ENCODE results near the gene TMEM185B.
"Not testable (repeated sequence)": the region's sequence is repeated elsewhere in the genome, so short reads cannot be mapped to it uniquely, and the experiment has no call there.

The TMEM185B gene

DNA sequence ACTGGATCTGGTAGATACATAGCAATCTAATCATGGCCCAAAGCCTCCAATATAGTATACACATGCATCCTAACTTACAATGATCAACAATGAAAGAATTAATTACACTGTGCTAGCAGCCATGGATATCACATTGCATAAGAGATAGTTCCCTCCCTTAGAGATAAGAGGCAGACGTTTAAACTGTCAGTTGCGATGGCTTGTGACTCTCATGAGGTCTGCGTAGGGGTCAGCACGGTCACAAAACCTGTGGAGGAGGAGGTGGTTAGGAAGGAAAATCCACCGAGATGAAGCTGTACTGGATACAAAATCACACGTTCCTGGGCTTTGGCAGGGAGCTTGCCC, 28.7 kb upstream of the TMEM185B start:
- peak overlapping the region; percentile 62 for H3K4me3 ChIP-seq (ENCODE audit: low read depth, low read length)

DNA sequence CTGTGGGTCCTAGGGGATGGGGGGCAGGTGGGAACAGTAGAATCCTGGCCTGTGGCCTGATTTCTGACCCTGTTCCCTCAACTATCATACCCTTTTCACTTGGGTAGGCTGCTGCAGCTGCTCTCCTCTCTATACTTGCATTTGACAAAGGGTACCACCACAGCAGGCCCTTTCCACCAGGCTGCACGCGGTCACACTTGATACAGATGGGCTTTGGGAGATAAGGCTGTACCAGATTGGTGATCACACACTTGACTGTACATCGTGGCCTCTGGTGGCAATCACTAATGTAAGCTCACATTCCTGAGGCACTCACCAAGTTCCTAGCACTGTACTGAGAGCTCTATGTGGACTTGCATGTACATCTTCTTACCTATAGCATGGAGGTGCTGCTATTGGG, 27.9 kb upstream of the TMEM185B start:
- no peak overlapping the region for H3K4me3 ChIP-seq (ENCODE audit: low read depth, low read length)

DNA sequence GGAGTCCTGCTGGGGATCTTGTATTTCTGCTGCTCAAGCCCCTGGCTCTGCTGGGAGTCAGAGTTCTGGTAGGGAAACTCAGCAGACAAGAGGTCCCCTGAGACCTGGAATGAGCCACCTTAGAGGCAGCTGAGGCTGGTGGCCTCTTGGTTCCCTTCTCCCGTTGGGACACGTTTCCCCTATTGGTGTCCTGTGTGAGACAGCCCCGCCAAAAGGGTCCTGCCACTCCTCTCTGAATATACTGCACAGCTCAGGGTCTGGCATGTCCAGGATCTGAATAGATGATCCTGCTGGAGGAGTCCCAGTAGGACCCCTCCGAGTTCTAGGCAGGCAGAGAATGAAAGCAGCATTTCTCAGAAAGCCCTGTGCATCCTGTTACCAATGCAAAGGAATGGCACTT, 27.4 kb upstream of the TMEM185B start:
- H3K4me3 ChIP-seq (ENCODE audit: low read depth, low read length) = no peak overlapping the region

DNA sequence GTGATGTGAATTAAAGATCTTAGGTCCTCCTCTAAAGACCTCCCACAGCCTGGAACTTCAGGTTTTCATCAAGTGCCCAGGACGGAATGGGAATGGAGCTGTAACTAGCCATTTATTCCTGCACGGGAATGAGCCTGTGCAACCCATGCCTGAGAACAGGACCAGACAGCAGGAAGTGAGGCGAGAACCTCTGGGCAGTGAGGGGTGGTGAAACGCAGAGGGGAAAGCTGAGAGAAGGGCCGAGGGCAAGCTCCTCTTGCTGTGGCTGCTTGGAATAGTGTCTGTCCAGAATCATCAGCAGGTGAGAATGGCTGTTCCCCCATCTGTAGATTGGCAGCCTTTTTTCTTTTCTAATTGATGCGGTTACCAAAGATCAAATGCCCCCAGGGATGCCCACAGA, 24.7 kb upstream of the TMEM185B start:
- no peak overlapping the region for H3K4me3 ChIP-seq (ENCODE audit: low read depth, low read length)

DNA sequence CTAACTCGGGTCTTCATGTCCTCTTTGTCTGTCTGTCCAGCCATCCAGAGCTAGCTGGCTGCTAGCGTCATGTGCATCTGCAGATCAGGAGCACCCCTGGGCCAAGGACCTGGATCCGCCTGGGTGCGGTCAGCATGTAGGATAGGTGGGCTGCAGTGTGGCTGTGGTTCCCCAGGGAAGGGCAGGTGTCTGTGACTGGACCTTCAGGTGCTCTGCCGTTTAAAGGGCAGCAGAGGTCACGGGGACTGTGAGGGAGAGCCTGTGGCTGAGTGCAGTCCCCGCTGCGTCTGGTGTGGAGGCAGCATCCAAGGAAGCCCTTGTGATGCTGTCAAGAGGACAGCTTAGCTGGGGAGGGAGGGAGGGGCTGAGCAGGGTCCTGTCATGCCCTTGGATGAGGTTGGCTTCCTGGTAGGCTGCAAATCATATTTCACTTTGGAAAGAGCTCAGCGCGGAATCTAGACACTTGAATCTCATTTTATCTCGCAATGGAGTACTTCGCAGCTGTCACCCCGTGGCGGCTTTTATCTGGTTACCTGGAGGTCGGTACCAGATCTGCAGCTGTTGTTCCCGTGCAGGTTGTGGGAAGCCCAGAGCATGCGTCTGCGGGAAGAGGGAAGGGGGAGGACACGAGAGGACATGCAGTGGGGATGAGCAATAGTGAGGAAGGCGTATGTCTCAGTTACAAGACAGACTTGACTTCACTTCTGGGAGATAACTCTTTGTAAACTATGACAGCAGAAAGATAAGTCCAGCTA, 23.5 kb upstream of the TMEM185B start:
- H3K4me3 ChIP-seq (ENCODE audit: low read depth, low read length) = no peak overlapping the region

DNA sequence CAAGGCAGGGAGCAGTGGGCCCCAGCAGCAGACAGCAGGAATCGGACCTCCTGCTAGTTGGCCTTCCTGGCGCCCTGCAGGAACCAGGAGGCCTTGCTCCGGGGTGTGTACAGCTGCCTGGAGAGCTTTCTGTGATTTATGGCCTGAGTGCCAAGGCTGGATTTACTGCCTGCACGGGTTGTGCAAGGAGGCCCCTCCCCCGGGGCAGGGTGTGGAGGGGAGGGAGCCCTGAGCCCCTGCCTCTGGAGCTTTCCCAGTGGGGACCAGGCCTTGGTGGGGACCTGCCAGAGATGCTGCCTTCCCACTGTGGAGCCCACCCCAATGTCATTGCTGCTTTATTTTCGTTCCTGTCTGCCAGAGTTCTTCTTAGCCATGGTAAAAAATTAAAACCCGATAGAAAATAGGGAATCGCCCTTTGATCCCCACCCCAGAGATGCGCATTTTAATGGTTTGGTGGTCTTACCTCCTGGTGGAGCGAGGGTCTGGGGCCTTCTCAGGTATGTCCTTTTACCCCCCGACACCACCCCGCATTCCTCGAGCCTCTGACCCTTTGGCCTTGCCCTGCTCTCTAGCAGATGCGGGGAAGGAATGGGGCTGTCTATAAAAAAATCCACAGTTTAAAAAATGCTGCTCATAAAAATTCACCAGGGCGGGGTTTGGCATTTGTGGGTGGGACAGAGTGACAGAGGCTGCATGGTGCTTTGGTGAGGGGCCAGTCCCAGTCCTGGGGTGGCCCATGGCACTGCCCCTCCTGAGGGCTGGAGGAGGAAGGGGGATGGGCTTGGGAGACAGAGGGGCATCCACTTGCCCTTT, 22.5 kb upstream of the TMEM185B start:
- no peak overlapping the region for H3K4me3 ChIP-seq (ENCODE audit: low read depth, low read length)

DNA sequence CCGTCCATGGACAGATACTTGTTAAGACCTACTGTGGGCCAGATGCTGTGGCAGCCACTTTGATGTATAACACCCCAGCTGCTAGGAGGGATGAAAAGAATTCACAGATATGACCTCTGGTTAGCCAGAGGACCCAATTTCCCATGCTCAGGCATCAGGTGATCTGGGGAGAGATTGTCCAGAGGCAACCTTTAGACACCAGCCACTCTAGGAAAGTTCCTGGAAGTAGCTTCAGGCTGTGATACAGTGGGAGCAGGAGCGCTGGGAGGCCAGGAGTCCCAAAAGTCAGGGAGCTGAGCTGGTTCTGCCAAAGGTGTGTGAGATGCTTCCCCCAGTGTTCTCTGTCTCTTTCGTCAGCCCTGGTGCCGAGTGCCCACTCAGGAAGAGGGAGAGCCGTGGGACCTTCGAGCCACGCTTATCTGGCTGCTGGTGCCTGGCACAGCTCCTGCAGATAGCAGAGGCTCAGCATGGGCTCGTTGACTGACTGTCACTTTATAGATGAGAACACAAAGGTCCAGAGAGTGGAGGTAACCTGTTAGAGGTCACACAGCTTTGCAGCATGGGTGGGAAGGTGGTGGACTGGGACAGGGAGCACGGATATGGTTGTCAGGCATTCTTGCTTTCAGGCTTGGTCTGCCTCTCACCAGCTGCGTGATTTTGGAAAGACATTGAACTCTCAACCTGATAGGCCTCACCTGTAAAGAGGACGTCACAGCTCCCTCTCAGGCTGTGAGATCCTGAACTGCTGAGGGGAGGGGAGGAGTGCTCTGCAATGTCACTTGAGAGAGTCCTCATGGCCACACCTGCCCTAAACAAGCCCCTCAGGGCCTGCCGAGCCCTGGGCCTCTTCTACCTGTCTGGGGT, 21.7 kb upstream of the TMEM185B start:
- H3K4me3 ChIP-seq (ENCODE audit: low read depth, low read length) = no peak overlapping the region

DNA sequence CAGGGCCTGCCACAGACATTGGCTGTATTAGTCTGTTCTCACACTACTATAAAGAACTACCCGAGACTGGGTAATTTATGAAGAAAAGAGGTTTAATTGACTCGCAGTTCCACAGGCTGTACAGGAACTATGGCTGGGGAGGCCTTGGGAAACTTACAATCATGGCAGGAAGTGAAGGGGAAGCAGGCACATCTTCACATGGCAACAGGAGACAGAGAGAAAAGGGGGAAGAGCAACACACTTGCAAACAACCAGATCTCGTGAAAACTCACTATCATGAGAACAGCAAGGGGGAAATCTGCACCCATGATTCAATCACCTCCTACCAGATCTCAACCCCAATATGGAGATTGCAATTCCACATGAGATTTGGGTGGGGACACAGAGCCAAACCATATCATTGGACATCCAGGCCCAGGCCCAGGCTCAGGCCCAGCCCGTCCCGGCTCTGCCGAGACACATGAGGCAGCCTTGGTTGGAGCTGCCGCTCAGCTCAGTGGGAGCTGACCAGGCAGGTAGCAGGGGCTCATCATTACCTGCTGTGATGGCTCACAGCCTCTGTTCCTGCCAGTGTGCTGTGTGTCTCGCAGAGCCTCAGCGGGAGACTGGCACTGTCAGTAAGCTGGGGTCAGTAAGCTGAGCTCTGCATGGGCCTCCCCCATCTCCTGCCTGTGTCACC, 20.8 kb upstream of the TMEM185B start:
- H3K4me3 ChIP-seq (ENCODE audit: low read depth, low read length) = no peak overlapping the region

DNA sequence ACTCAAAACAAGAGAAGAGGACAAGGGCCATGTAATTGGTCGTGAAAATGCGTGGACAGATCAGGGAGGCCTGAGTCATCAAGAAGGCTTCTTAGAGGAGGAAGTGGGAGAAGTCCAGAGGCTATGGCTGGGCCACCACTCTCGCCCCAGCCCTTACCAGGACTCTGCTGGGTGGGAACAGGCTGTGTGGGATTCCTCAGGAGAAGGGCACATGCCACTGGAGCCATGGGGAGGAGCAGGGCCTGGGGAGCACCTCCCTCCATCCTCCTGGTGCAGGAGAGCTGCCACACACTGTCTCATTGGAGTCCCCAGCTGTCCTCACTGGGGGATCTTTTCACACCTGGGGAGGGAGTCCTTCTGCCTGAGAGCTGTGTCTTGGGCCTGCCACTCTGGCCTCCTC, 20.0 kb upstream of the TMEM185B start:
- no peak overlapping the region for H3K4me3 ChIP-seq (ENCODE audit: low read depth, low read length)

DNA sequence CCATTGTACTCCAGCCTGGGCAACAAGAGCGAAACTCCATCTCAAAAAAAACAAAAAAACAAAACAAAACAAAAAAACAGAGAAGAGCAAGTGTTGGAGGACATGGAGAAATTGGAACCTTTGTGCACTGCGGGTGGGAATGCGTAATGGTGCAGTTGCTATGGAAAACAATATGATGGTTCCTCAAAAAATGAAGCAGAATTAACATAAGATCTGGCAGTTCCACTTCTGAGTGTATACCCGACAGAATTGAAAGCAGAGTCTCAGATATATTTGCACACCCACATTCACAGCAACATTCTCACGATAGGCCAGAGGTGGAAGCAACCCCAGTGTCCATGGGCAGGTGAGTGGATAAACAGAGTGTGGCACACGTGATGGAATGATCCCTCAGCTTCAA, 18.5 kb upstream of the TMEM185B start:
- H3K4me3 ChIP-seq (ENCODE audit: low read depth, low read length) = no peak overlapping the region

DNA sequence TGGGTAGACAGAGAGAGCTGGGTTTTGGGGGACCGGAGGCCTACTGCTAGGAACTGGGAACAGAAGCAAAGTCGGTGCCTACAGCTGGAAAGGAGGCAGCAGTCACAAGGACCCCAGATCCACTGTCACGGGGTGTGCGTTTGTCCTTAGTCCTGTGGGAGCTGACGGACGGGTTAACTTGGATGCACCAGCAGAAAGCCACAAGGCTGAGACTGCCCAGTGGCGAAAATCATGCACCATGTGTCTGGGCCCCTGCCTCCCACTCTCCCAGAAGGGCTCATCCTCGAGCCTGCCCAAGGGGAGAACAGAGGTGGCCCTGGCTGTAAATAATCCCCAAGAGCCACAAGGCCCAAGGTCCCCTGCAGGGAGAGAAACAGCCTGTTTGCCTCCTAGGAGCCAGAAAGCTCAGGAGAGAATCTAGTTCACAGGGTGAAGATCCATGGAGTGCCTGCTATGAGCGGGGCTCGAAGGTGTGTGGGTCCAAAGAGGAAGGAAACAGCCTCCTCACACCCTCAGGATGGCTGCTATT, 17.8 kb upstream of the TMEM185B start:
- H3K4me3 ChIP-seq (ENCODE audit: low read depth, low read length) = no peak overlapping the region

DNA sequence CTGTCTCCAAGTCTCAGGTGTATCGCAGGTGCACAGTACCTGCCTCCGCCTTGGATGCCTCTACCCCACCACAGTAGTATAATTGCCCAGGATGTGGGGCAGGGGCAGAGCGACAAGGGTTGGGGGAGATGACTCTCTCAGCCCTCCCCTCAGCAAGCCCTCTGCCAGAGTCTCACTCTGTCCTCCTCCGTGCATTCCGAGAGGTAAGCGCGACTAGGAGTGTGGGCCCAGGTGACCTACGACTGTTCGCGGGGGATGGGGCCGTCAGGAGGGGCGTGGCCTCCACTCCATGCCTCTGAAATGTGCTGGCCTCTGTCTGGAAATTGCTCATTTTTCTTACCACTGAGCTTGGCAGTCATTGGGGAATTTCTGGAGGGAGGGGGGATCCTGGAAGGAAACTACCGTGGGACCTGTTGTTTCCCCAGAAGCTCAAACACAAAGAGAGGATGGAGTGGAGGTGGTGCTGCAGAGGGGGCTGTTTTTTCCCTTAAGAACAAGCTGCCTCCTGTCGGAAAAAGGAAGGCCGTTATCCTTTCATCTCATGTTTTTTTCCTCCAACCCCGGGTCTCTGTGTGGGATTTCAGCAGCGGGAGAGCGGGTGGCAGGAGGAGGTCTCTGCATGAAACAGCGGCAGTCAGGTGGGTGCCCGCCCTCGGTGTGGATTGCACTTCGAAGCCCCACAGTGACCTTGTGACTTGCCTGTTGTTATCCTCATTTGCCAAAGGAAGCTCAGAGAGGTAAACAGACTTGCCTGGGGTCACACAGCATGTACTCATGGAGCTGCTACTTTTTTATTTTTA, 16.5 kb upstream of the TMEM185B start:
- no peak overlapping the region for H3K4me3 ChIP-seq (ENCODE audit: low read depth, low read length)

DNA sequence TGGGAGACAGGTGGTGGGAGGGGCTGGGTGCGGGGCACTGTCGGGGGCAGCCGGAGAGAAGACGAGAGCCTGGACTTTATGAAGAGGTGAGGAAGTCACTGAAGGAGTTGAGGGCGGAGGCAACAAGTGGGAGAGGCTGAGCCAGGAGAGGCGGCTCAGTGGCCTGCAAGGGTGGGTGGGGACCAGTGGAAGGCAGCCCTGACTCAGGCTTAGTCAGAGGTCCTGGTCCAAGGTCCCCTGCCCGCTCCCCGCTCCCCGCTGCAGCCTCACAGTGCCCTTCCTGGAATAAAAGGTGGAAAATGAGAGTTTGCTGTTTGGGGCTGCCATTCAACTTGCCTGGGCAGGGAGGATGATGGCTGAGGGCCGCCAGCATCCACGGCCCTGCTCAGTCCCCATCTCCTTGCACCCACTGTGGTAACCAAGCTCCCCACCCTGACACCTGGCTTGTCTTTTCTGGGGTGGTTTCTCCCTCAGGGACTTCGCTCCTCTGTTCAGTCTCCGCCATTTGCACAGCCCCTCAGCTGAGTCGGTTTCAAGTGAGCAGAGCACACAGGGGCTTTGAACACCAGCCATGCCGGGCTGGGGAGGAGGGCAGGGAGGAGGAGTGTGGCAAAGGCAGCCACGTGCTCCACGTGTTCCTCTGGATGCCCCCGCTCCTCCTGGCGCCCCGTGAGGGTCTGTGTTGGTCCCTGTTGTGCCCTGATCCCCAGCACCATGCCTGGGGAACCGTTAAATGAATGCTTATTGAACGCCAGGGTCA, 15.7 kb upstream of the TMEM185B start:
- H3K4me3 ChIP-seq (ENCODE audit: low read depth, low read length) = no peak overlapping the region

DNA sequence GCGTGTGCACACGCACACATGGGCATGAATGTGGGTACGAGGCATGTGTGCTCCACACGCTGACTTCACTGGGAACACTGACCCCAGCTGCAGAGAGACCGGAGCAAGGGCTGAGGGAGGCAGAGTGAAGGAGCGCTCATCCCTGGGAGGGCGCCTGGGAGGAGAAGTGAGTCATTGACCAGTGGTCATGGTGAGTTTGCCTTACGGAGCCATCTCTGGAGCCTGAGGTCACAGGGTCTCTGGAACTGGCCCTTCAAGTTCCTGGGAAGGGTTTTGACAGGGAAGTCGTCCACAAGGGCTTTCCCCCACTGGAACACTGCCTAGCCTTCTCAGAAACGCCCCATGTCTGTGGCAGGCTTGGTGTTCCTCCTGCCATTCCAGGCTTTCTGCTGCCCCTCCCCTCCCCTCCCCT, 14.3 kb upstream of the TMEM185B start:
- H3K4me3 ChIP-seq (ENCODE audit: low read depth, low read length) = no peak overlapping the region

DNA sequence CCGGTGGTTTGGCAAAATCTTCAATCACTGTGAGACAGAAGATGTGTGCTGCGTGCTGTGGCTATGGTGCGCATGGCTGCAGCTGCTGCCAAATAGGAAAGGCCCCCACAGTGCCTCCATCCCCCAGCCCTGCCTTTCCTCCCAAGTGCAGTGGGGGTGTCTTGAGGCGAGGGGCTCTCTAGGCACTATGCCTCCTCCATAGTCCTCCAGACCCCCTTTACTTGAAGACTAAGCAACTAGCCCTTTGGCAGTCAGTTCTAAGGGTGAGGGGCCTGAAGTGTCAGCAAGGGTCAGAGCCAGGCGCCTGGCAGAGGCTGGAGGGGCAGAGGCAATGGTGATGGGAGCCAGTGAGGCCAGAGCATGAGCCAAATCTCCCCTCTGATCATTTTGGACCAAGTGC, 13.6 kb upstream of the TMEM185B start:
- no peak overlapping the region for H3K4me3 ChIP-seq (ENCODE audit: low read depth, low read length)

DNA sequence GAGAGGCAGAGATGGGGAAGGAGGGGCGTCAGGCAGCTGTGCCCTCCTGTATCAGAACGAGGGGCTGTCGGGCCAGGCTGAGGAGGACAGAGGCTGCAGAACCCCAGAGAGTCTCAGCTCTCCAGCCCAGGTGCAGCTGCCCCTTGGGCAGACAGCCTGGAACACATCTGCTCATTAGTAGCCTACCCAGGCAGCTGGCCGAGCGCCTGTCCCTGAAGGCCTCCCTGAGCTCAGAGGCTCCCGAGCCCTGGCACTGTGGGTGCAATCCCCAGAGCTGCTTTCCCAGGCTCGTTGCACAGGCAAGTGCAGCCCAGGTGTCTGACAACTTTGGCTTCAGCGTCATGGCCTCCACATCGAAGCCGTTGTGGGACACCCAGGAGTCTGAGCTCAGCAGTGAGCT, 13.1 kb upstream of the TMEM185B start:
- H3K4me3 ChIP-seq (ENCODE audit: low read depth, low read length) = no peak overlapping the region

DNA sequence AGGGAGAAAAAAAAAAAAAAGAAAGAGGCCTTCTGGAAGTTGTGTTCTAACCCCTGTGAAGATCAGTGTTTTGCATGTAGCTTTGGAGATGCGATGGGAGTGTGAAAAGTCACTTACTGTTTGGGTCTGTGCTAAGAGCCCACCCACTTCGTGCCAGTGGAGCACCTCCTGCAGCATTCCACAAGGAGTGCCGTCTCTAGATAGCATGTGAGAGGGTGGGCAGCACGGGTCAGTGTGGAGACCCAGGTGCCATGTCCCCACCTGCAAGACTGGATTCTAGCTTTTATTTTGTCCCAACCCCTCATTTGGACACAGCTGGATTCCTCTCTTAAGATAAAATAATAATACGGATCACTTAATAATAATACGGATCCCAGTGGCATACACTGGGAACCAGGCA, 12.5 kb upstream of the TMEM185B start:
- H3K4me3 ChIP-seq (ENCODE audit: low read depth, low read length) = no peak overlapping the region

DNA sequence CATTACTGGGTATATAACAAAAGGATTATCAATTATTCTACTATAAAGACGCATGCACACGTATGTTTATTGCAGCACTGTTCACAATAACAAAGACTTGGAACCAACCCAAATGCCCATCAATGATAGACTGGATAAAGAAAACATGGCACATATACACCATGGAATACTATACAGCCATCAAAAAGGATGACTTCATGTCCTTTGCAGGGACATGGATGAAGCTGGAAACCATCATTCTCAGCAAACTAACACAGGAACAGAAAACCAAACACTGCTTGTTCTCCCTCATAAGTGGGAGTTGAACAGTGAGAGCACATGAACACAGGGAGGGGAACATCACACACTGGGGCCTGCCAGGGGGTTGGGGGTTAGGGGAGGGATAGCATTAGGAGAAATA, 12.0 kb upstream of the TMEM185B start:
- not testable (repeated sequence) for H3K4me3 ChIP-seq (ENCODE audit: low read depth, low read length)

DNA sequence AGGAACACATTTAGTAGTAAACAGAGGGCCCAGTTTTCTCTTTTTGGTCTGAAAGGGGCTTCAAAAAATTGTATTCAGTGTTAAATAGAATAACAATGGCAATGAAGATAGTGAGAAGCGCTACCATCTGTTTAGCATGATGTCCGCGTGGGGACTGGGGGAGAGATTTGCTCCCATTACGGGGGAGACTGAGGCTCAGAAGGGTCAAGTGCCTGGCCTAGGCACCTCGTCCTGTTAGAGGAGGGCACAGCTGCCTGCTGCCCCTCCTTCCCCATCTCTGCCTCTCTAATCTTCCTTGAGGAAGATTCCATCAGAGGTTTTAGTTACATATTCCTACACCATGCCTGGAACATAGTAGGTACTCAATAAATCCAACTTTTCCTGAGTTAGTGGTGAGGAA, 10.1 kb upstream of the TMEM185B start:
- no peak overlapping the region for H3K4me3 ChIP-seq (ENCODE audit: low read depth, low read length)

Data from iPS-11a (cell line).